ENCODE results near the gene HABP4.

GRCh38 chr9:96459268-96460007, 9.5 kb downstream of the HABP4 start:
- TF ChIP-seq POLR2A (IDR thresholded peaks at IDR 0.05; ENCODE audit: low read length): no peak
- TF ChIP-seq GATA1 (IDR thresholded peaks at IDR 0.05; ENCODE audit: low read depth, low read length): no peak

Data from erythroblast (primary cell).